Testis (tissue), 2 donors: ENCODE measurements around the gene MAP7D1.
A peak's percentile ranks its signal among the peaks of the same experiment; 100 is the strongest.

Experiments
- POLR2A ChIP-seq: fragments of 450-650 bp; IDR thresholded peaks from one replicate; pipeline ENCODE4 v1.6.1; 2017; ENCODE audit warnings: antibody characterized with exemption, mild to moderate bottlenecking, moderate library complexity
- TF ChIP-seq, protein P1 (sequence below), 3 experiments: fragments of 450-650 bp in 2 of 3; fragments of 200-600 bp in 1 of 3; sonication (generic) in 1 of 3; IDR thresholded peaks; one replicate each; pipeline ENCODE4 v1.5.1; 2016 to 2019; ENCODE audit warnings: antibody characterized with exemption in 3 of 3, mild to moderate bottlenecking in 2 of 3, moderate library complexity in 1 of 3

DNA sequence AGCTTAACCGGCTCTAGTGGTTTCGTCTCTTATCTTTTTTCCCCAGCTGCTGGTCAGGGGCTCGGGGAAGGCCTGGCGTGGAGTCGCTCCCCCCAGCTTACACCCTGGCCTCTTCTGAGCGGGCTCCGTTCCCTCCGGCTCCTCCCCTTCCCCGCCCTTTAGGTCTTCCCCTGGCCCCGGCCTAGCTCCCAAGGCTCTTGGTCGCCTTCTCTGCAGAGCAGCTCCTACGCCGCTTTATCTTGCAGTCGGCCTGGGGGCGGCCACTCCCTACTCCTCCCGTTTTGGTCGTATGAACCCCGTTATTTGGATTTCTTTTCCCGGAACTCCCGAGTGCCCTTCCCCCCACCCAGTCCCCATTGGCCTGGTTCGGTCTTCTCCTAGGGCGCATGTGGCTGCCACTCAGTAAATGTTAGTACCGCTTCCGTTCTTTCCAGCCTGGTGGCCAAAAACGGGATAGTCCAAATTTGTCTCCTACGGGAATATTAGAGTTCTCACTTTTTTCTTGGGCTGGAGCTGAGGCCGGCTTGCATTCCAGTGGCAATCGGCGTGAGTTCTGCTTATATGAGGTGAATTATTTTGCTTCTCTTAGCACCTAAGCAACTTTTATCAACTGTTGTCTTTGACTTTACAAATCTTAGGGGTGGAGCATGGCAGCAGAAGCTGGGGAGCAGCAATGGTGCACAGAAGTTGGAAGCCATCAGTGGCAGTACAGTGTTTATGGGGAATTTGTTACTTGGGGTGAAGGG, 68.8 kb downstream of the MAP7D1 start:
- TF ChIP-seq, protein P1, sequence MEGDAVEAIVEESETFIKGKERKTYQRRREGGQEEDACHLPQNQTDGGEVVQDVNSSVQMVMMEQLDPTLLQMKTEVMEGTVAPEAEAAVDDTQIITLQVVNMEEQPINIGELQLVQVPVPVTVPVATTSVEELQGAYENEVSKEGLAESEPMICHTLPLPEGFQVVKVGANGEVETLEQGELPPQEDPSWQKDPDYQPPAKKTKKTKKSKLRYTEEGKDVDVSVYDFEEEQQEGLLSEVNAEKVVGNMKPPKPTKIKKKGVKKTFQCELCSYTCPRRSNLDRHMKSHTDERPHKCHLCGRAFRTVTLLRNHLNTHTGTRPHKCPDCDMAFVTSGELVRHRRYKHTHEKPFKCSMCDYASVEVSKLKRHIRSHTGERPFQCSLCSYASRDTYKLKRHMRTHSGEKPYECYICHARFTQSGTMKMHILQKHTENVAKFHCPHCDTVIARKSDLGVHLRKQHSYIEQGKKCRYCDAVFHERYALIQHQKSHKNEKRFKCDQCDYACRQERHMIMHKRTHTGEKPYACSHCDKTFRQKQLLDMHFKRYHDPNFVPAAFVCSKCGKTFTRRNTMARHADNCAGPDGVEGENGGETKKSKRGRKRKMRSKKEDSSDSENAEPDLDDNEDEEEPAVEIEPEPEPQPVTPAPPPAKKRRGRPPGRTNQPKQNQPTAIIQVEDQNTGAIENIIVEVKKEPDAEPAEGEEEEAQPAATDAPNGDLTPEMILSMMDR (IDR thresholded peaks at IDR 0.05): peak; percentile 46 to 55 (median 49)
- TF ChIP-seq POLR2A: no peak
